Non-pigmented ciliary epithelial cell (primary cell): Measurements from ENCODE around the gene PTGR3.
A peak's percentile ranks its signal among the peaks of the same experiment; 100 is the strongest.

Experiments
- DNase-seq: peaks from one replicate; pipeline ENCODE4 v3.0.0-alpha.2; 2010; ENCODE audit warnings: low read depth

The PTGR3 gene

GRCh38 chr18:75209129-75209950 lies at the start of gene PTGR3:
Gene PTGR3, minus strand, starts transcription at chr18:75209139. Its CDS starts 81 bp downstream, at chr18:75209058.
- no peak for DNase-seq

GRCh38 chr18:75257605-75258004 lies 48.7 kb upstream of the PTGR3 start:
- DNase-seq, result no peak

- DNase-seq, result no peak
Observed at GRCh38 chr18:75256376-75256775, 47.4 kb upstream of the PTGR3 start.

- DNase-seq, result no peak
Observed at GRCh38 chr18:75255094-75255493, 46.2 kb upstream of the PTGR3 start.

GRCh38 chr18:75253784-75254183 lies 44.8 kb upstream of the PTGR3 start:
- no peak for DNase-seq

- no peak for DNase-seq
Observed at GRCh38 chr18:75253043-75253442, 44.1 kb upstream of the PTGR3 start.

- DNase-seq, result no peak
Observed at GRCh38 chr18:75252136-75252535, 43.2 kb upstream of the PTGR3 start.

- no peak for DNase-seq
Observed at GRCh38 chr18:75251466-75251865, 42.5 kb upstream of the PTGR3 start.

GRCh38 chr18:75250471-75250821 lies 41.5 kb upstream of the PTGR3 start:
- DNase-seq, result no peak

GRCh38 chr18:75249672-75250470 lies 40.9 kb upstream of the PTGR3 start:
- no peak for DNase-seq

GRCh38 chr18:75249175-75249518 lies 40.2 kb upstream of the PTGR3 start:
- no peak for DNase-seq

- no peak for DNase-seq
Observed at GRCh38 chr18:75248426-75249174, 39.7 kb upstream of the PTGR3 start.

- peak; percentile 17 for DNase-seq
Observed at GRCh38 chr18:75247611-75248421, 38.9 kb upstream of the PTGR3 start.

- DNase-seq, result no peak
Observed at GRCh38 chr18:75246721-75247610, 38.0 kb upstream of the PTGR3 start.

- no peak for DNase-seq
Observed at GRCh38 chr18:75244351-75245313, 35.7 kb upstream of the PTGR3 start.

GRCh38 chr18:75241705-75242104 lies 32.8 kb upstream of the PTGR3 start:
- DNase-seq, result no peak

GRCh38 chr18:75240433-75240832 lies 31.5 kb upstream of the PTGR3 start:
- no peak for DNase-seq

- no peak for DNase-seq
Observed at GRCh38 chr18:75238786-75239185, 29.8 kb upstream of the PTGR3 start.

- no peak for DNase-seq
Observed at GRCh38 chr18:75238100-75238499, 29.2 kb upstream of the PTGR3 start.

GRCh38 chr18:75235896-75236295 lies 27.0 kb upstream of the PTGR3 start:
- no peak for DNase-seq
